Stimulated activated CD4-positive, alpha-beta T cell treated with anti-CD3 and anti-CD28 coated beads, Interleukin-4, amount 100 ng/mL, for 48 hours (primary cell): ENCODE data around the gene NAT14.
A peak's percentile ranks its signal among the peaks of the same experiment; 100 is the strongest.

Experiments used
- DNase-seq, 2 donors: peaks; one replicate each; pipeline ENCODE4 v3.0.0-alpha.2; 2020; ENCODE audit warnings: low read depth in 2 of 2

Gene NAT14

DNA sequence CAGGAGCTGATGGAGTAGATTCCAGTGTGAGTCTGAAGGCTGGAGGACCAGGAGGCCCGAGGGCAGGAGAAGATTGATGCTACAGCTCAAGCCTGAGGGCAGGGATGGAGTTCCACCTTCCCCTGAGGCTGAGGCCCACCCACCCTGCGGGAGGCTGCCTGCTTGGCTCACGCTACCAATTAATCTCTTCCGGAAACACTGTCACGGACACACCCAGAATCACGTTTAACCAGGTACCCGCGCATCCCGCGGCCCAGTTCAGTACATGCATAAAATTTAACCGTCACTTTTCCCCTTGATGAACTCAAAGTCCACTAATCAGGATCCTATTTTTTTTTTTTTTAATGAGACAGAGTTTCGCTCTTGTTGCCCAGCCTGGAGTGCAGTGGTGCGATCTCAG lies 13.7 kb upstream of the NAT14 start:
- DNase-seq, result no peak

DNA sequence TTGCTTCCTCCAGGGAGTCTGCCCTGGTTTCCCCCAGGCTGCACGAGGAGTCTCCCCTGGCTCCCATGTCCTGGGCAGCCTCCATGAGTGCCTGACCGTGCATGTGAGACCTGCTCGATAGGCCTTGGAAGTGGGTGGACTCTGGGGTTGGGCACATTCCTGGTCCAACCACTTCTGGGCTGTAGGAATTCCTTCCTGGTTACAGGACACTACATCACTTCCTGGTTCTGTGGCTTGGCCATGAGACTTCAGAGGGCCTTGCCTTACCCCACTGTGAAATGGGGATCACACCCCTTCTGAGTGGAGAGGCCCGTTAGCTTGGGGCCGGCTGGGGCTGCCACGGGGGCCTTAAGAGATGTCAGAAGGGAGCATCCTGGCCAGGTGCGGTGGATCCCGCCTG lies 12.5 kb upstream of the NAT14 start:
- DNase-seq, result no peak

- no peak for DNase-seq
Measured at GRCh38 chr19:55473225-55474012, 11.6 kb upstream of the NAT14 start.

DNA sequence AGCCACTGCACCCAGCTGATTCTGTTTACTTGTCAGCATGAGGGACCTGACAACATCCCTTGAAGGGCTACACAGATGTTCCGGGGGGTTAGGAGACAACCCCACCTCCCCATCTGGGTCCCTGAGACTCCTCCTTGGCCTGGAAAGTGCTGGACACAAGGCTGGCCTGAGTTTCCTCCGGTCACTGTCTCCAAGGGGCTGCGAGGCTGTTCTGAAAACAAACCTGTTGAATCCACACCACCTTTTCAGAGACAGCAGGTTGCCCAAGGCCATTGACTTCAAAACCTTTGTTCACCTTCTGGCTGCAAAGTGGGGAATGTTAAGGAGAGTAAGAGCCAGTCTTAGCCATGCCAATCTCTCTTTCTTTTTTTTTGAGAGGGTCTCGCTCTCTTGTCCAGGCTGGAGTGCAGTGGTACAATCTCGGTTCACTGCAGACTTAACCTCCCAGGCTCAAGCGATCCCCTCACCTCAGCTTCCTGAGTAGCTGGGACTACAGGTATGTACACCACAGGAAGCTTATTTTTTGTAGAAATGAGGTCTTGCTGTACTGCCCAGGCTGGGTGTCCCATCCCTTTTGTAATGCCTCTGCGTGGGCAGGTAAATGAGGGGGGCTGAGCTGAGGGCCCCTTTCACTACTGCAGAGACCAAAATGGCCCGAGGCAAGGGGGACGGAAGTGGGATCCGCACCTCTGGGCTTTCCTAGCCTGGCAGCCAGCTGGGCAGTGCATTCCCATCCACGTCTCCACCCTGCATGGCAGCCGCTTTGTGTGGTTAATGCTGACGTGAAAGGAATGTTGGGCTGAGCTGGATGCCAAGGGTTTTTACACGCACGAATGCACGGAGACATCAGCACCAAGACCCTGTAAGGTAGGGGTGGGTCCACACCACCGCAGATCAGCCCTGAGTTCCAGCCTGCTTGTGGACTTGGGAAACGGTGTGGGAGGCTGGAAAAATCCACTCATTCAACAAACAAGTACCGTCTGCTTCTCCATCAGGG lies 10.4 kb upstream of the NAT14 start:
- no peak for DNase-seq

- DNase-seq, result peak; percentile 98 to 99
Measured at GRCh38 chr19:55476100-55476775, 8.8 kb upstream of the NAT14 start, which contains the start of gene ZNF628. ZNF628 (plus strand) TSS chr19:55476617; CDS start chr19:55479911, 3,294 bp downstream.

DNA sequence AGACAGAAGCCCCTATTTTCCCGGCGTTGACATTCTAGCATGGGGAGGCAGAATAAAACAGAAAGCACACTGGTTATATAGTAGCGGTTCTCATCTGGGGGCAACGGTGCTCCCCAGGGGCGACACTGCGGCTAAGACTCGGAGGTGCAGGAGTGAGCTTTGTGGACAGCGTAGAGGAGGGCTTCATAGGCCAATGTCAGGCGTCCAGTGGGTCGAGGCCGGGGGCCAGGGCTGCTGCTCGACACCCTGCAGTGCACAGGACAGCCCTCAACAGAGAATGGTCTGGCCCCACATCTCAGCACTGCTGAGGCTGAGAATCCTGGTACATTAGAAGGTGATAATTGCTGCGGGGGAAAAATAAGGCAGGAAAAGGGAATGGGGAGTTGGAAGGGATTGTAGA lies 7.1 kb upstream of the NAT14 start:
- DNase-seq, result no peak

- no peak for DNase-seq
Measured at GRCh38 chr19:55478364-55478763, 6.6 kb upstream of the NAT14 start.

GRCh38 chr19:55479045-55479444 lies 5.9 kb upstream of the NAT14 start:
- no peak for DNase-seq

DNA sequence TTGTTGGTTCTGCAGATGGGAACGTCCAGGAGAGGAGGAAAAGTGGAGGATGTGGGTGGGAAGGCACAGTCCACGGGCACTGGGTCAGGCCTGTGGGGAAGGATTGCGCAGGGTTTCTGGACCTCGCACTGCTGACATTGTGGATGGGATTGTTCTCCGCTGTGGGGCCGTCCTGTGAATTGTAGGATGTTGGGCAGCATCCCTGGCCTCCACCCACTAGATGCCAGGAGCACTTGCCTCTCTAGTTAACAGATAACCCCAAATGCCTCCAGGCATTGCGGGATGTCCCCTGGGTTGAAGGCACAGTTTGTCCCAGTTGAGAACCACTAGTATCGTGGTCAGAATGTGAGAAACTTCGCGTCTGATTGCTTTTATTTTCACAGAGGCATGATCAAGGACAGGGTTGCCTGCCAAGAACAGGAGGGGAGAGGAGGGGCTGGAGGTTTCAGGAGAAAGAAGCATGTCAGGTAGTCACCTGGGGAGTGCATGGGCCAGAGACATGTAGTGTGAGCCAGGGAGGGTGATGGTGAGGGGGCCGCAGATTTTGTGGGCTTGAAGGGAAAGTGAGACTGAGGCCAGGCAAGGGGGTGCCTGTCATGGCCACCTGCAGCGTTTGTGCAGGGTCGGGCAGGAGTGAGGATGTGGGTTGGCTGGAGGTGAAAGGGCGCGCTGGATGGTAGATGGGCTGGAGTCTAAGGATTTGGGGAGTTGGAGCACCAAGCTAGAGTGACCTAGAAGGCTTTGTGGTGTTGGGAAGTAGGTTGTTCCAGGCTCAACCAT lies 5.3 kb upstream of the NAT14 start:
- DNase-seq, result no peak

GRCh38 chr19:55481148-55481793 lies 3.7 kb upstream of the NAT14 start:
- DNase-seq, result no peak

DNA sequence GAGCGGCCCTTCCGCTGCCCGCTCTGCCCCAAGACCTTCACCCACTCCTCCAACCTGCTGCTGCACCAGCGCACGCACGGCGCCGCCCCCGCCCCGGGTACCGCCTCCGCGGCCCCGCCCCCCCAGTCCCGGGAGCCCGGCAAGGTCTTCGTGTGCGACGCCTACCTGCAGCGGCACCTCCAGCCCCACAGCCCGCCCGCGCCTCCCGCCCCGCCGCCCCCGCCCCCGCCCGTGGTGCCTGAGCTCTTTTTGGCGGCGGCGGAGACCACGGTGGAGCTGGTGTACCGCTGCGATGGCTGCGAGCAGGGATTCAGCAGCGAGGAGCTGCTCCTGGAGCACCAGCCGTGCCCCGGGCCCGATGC lies 3.2 kb upstream of the NAT14 start:
- no peak for DNase-seq

GRCh38 chr19:55482156-55482961 lies 2.6 kb upstream of the NAT14 start:
- DNase-seq, result no peak

DNA sequence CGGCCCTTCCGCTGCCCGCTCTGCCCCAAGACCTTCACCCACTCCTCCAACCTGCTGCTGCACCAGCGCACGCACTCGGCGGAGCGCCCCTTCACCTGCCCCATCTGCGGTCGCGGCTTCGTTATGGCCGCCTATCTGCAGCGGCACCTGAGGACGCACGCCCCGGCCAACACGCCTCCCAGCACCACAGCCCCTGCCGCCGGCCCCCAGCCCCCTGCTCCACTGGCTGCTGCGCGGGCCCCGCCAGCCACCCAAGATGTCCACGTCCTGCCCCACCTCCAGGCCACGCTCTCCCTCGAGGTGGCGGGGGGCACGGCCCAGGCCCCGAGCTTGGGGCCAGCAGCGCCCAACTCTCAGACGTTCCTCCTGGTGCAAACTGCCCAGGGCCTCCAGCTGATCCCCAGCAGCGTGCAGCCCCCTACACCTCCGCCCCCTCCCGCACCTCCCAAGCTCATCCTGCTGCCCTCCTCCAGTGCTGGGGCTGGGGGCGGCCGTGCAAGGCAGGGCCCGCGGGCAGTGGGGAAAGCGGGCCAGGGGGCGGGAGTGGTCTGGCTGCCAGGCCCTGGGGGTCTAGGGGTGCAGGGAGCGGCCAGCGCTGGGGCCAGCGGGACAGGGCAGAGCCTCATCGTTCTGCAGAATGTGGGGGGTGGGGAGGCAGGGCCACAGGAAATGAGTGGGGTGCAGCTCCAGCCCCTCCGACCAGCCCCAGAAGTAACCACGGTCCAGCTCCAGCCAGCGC lies 1.9 kb upstream of the NAT14 start:
- no peak for DNase-seq

GRCh38 chr19:55483706-55484592 lies 1.0 kb upstream of the NAT14 start:
- no peak for DNase-seq

DNA sequence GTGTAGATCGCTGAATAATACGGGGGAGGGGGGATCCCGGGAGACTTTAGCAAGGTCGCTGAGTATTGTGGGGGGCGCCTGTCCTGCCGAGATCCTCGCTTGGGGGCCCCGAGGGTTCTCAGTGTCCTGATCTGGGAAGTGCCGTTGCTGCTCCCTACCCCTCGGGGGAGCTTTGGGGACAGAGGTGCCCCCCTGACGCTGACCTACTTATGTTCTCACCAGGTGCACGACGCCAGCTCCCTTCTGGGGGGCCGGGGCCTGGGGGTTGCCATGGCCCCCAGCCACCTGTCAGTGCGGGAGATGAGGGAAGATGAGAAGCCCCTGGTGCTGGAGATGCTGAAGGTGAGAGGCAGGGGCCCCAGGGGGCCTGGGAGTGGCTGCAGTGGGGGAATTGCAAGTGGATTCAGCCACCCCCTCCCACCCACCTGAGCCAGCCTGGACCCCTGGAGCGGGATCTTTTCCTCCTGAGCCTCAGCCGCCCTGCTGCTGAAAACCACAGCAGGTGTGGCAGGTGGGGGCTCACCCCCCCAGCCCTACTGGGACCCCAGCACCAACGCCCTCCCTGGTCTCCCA lies 537 bp downstream of the NAT14 start:
- no peak for DNase-seq

- no peak for DNase-seq
Measured at GRCh38 chr19:55486043-55486970, 1.3 kb downstream of the NAT14 start.
